ENCODE measurements around the gene F11R.

DNA sequence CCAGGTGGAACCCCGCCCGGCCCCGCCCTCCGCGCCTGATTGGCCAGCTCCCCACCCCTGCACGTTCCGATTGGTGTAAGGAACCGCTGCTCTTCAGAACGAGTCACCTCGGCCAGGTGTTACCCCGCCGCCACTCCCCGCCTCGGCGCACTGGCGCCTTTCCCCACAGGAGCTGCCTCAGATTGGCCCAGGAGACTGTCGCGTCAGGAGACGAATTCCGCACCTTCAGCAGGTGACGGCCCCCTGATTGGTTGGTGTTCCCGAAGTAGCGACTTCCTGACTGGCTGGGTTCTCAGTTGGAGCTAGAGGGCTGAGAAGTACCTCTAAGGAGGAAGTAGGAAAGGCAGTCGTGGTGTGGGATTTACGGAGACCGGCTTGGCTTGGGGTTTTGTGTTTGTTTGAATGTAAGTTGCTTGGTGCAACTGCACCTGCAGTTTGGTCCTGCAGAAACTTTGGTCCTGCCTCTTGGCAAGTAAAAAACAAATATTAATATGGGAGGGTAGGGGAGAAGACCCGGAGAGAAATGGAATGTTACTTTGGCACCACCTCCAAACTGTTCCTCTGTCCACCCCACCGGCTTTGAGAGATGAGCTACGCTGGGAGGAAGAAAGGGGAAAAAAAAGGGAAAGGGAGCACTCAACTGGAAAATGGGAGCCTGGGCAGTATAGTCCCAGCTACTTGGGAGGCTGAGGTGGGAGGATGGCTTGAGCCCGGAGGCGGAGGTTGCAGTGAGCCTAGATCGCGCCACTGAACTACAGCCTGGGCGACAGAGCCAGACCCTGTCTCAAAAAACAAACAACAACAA, 415 bp upstream of the F11R start:
- TF ChIP-seq POLR2A (IDR thresholded peaks at IDR 0.05) (no peak), EP300 (IDR thresholded peaks at IDR 0.05) (no peak)
- TF ChIP-seq, protein P1, sequence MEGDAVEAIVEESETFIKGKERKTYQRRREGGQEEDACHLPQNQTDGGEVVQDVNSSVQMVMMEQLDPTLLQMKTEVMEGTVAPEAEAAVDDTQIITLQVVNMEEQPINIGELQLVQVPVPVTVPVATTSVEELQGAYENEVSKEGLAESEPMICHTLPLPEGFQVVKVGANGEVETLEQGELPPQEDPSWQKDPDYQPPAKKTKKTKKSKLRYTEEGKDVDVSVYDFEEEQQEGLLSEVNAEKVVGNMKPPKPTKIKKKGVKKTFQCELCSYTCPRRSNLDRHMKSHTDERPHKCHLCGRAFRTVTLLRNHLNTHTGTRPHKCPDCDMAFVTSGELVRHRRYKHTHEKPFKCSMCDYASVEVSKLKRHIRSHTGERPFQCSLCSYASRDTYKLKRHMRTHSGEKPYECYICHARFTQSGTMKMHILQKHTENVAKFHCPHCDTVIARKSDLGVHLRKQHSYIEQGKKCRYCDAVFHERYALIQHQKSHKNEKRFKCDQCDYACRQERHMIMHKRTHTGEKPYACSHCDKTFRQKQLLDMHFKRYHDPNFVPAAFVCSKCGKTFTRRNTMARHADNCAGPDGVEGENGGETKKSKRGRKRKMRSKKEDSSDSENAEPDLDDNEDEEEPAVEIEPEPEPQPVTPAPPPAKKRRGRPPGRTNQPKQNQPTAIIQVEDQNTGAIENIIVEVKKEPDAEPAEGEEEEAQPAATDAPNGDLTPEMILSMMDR (IDR thresholded peaks at IDR 0.05) = no peak
